GM21390 (cell line): ENCODE results near the gene ZFR.
"Not testable (repeated sequence)": the region's sequence is repeated elsewhere in the genome, so short reads cannot be mapped to it uniquely, and the experiment has no call there.

Experiments
- ATAC-seq: cut with Tn5 transposase; IDR thresholded peaks from one replicate; pipeline ENCODE4 v1.9.1; 2021; ENCODE audit not compliant: unreplicated experiment

Gene ZFR

GRCh38 chr5:32413466-32414263 lies 30.9 kb downstream of the ZFR start:
- ATAC-seq = no peak

- no peak for ATAC-seq
Observed at GRCh38 chr5:32410630-32411029, 33.9 kb downstream of the ZFR start.

- ATAC-seq = peak; percentile 54
Observed at GRCh38 chr5:32406650-32407049, 37.9 kb downstream of the ZFR start.

DNA sequence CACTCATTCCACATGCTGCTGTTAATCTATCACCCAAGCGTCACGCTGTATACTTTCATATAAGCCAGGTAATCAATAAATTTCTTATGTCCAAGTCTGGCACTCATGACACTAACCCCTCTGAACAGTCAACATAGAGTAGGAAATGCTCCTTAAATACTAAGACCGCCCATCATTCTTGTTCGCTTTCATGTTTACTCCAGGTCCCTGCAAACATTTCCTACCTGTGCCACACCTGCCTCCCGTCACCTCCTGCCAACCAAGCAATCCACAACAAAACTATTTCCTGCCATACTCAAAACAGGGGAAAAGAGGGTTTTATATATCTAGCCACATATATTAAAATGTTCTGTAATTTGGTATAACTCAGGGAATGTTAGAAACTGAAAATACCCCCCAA lies 39.0 kb downstream of the ZFR start:
- ATAC-seq = no peak

- no peak for ATAC-seq
Observed at GRCh38 chr5:32403760-32404159, 40.8 kb downstream of the ZFR start.

DNA sequence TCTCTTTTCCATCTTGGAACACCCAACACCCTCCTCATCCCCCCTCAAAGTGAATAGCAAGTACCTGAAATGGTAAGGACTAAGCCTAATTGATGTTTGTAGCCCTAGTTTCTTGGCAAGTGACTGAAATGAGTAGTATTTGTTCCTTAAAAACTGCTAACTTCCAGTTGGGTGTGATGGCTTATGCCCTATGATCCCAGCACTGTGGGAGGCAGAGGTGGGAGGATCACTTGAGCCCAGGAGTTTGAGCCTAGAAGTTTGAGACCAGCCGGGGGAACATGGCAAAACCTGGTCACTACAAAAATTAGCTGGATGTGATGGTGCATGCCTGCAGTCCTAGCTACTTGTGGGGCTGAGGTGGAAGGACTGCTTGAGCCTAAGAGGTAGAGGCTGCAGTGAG lies 44.1 kb downstream of the ZFR start:
- ATAC-seq = no peak

GRCh38 chr5:32398754-32399153 lies 45.8 kb downstream of the ZFR start:
- ATAC-seq = not testable (repeated sequence)

DNA sequence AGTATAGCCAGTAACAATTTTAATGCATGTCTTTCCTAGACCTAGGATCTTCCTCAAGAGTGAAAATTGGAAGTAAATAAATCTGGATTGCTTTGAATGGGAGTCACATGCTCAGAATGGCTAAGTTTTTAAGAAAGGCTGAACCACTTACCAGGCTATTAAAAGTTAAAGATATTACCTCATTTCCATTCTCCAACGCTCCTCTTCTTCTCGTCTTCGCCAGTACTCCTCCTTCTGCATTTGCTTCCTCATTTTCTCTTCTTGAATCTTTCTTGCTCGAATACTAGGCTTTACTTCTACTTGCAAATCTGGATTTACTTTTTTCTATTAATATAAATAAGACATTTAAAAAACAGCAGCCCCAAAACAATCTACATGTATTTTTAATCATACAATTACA lies 49.6 kb downstream of the ZFR start:
- no peak for ATAC-seq

GRCh38 chr5:32392039-32392438 lies 52.5 kb downstream of the ZFR start:
- ATAC-seq = no peak

- ATAC-seq = no peak
Observed at GRCh38 chr5:32390819-32391591, 53.5 kb downstream of the ZFR start.

DNA sequence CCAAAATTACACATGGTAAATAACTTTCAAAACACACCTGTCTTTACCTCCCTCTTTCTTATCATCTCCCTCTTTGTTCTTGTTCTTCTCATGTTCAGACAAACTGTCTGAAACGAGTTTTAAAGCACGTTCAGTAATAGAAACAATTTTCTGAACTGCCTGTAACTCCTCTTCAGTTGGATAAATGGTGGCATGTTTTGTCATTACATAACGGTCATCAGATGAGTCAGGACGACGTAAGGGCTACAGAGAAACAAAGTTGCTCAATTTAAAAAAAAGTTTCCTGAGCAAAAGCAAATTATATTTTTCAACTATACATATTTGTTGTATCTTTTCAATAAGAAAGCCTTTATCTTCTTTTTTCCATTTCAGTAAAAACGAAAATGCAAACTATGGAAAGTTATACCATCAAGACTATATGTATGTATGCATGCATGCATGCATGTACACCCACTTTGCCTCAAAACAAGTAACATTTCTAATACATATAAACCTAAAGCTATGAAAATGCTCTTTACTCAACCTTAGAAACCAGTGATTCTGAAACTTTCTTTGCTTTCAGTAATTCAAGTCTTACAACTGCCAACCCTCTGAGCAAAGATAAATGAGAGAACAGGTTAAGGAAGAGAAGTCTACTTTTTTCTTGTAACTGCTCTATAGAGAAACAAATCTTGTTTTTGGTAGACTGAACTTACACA lies 56.0 kb downstream of the ZFR start:
- no peak for ATAC-seq

- no peak for ATAC-seq
Observed at GRCh38 chr5:32387841-32388240, 56.7 kb downstream of the ZFR start.

DNA sequence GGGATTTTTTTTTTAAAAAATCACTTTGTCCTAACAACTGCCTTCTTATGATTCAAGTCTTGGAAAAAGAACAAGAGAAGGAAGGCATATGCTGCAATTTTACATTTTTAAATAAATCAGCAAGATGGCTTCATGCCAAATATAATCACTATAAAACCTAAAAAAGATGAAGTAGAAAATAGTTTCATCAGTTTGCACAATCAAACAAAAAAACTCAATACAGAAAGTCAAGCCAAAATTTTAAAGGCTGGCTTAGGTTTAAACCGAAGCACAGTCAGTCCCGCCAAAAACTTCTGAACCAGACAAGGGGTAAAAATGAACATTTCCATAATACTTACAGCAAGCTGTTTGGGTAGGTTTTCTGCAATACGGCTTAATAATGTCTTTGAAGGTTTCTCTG lies 57.3 kb downstream of the ZFR start:
- ATAC-seq = no peak

DNA sequence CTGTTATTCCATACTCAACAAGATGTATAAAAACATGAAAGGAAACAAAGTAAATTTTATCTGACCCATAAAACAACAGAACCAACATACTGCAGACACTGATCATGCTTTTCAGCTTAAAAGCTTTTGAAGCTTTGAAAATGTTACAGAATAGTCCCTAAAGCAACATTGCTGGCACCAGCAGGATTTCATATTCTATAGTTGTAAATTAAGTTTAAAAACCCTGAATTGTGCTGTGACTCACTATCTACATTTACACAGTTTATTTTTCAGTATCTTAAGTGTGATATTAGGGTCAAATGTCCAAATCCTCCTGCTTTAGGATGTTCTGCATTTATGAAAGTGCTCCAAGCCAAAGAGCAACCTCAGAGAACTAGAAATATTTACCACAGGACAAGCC lies 59.9 kb downstream of the ZFR start:
- no peak for ATAC-seq

DNA sequence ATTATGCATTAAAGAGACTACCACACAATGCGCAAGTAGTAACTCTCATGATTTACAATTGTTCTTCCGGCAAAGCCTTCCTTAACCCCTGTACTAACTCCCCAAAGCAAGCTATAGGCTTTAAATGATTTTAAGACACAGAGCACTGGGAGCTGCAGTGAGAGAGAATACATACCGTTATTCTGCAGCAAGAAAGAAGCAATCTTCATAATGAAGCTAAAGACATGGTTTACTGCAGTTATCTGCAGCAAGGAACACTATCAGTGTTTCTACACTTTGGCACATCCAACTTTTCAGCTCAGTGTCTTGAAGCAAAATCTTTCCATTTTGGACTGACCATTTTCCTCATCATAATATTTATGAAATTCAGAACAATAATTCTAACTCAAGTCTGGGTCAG lies 61.0 kb downstream of the ZFR start:
- no peak for ATAC-seq

- no peak for ATAC-seq
Observed at GRCh38 chr5:32383065-32383464, 61.5 kb downstream of the ZFR start.

- no peak for ATAC-seq
Observed at GRCh38 chr5:32379421-32379820, 65.1 kb downstream of the ZFR start.

GRCh38 chr5:32378966-32379365 lies 65.6 kb downstream of the ZFR start:
- ATAC-seq = no peak

- no peak for ATAC-seq
Observed at GRCh38 chr5:32369542-32370155, 74.9 kb downstream of the ZFR start.

- no peak for ATAC-seq
Observed at GRCh38 chr5:32369032-32369431, 75.5 kb downstream of the ZFR start.

GRCh38 chr5:32367271-32367670 lies 77.3 kb downstream of the ZFR start:
- ATAC-seq = not testable (repeated sequence)
